ENCODE results near the gene SLC32A1. TPM values are rescaled to one million over a fixed set of nuclear protein-coding genes. Genes with fewer than 3 reads are reported as not detected.

The SLC32A1 gene
- total and polyA plus RNA-seq, 2 of the 13 experiments (the other 11 are each of a cell fraction or from before 2014, with no cell fraction given) = not detected

DNA sequence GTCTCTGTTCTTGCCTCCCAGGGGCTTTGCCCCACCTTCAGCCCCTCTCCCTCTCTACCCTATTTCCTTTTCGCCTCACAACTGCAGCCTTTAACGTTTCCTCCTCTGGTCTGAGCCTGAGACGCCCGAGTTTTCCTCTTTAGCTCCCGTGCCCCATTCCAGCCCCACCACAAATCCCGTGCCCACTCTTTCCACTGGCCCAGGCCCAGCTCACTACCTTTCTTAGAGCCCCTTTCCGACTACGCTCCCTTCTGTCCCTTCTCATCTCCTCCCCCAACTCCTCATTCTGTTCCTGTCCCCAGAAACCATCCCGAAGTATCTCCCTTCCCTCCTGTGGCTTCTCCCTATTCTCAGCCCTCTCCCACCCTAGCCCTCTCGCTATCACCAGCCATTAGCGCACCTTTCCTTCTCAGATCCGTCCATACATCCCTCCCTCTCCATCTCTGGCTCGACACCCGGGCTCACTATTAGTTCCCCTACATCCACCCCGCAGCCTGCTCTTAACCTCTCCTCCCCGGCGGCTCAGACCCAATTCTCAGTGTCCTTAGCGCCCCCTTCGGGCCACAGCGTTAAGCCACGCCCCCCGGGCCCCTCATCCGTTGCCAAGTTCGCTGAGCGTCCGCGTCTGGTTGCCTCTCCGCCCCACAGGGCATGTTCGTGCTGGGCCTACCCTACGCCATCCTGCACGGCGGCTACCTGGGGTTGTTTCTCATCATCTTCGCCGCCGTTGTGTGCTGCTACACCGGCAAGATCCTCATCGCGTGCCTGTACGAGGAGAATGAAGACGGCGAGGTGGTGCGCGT lies 2.7 kb downstream of the SLC32A1 start (continued):
- TF ChIP-seq ZKSCAN1 (IDR thresholded peaks at IDR 0.05; ENCODE audit: low read length) (no peak), NBN (conservative IDR thresholded peaks at IDR 0.05) (0 out of 2 replicates have a peak, but pooled peaks have one; percentile 87), TBX3 (IDR thresholded peaks at IDR 0.05; ENCODE audit: borderline replicate concordance) (no peak), ATF1 (CRISPR knock-in tag; IDR thresholded peaks at IDR 0.05) (no peak), ZNF263 (CRISPR knock-in tag; IDR thresholded peaks at IDR 0.05) (no peak), ZNF878 (CRISPR knock-in tag; IDR thresholded peaks at IDR 0.05) (no peak), ZNF761 (CRISPR knock-in tag; conservative IDR thresholded peaks at IDR 0.05) (no peak), ZNF775 (CRISPR knock-in tag; IDR thresholded peaks at IDR 0.05; ENCODE audit: borderline replicate concordance) (no peak), ZBTB7B (CRISPR knock-in tag; IDR thresholded peaks at IDR 0.05) (no peak), NRL (CRISPR knock-in tag; IDR thresholded peaks at IDR 0.05; ENCODE audit: borderline replicate concordance) (no peak; the same call in 1 of the 2 replicates), RFX5 (IDR thresholded peaks at IDR 0.05; ENCODE audit: low read depth, low read length) (peak; percentile 65), SKI (IDR thresholded peaks at IDR 0.05; ENCODE audit: partially characterized antibody) (no peak), CENPX (CRISPR knock-in tag; IDR thresholded peaks at IDR 0.05) (no peak), KDM2A (CRISPR knock-in tag; IDR thresholded peaks at IDR 0.05; ENCODE audit: borderline replicate concordance, low read depth) (no peak), DMAP1 (CRISPR knock-in tag; IDR thresholded peaks at IDR 0.05) (no peak), ZFX (CRISPR knock-in tag; IDR thresholded peaks at IDR 0.05; ENCODE audit: low read depth) (0 out of 2 replicates have a peak, but pooled peaks have one; percentile 19), MAFG (CRISPR knock-in tag; IDR thresholded peaks at IDR 0.05) (no peak), ZNF773 (CRISPR knock-in tag; IDR thresholded peaks at IDR 0.05; ENCODE audit: borderline replicate concordance) (no peak), MATR3 (CRISPR knock-in tag; IDR thresholded peaks at IDR 0.05) (no peak)
- TF ChIP-seq, protein P1, sequence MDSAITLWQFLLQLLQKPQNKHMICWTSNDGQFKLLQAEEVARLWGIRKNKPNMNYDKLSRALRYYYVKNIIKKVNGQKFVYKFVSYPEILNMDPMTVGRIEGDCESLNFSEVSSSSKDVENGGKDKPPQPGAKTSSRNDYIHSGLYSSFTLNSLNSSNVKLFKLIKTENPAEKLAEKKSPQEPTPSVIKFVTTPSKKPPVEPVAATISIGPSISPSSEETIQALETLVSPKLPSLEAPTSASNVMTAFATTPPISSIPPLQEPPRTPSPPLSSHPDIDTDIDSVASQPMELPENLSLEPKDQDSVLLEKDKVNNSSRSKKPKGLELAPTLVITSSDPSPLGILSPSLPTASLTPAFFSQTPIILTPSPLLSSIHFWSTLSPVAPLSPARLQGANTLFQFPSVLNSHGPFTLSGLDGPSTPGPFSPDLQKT (CRISPR knock-in tag; IDR thresholded peaks at IDR 0.05; ENCODE audit: borderline replicate concordance) = no peak
- TF ChIP-seq, protein P2, sequence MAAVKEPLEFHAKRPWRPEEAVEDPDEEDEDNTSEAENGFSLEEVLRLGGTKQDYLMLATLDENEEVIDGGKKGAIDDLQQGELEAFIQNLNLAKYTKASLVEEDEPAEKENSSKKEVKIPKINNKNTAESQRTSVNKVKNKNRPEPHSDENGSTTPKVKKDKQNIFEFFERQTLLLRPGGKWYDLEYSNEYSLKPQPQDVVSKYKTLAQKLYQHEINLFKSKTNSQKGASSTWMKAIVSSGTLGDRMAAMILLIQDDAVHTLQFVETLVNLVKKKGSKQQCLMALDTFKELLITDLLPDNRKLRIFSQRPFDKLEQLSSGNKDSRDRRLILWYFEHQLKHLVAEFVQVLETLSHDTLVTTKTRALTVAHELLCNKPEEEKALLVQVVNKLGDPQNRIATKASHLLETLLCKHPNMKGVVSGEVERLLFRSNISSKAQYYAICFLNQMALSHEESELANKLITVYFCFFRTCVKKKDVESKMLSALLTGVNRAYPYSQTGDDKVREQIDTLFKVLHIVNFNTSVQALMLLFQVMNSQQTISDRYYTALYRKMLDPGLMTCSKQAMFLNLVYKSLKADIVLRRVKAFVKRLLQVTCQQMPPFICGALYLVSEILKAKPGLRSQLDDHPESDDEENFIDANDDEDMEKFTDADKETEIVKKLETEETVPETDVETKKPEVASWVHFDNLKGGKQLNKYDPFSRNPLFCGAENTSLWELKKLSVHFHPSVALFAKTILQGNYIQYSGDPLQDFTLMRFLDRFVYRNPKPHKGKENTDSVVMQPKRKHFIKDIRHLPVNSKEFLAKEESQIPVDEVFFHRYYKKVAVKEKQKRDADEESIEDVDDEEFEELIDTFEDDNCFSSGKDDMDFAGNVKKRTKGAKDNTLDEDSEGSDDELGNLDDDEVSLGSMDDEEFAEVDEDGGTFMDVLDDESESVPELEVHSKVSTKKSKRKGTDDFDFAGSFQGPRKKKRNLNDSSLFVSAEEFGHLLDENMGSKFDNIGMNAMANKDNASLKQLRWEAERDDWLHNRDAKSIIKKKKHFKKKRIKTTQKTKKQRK (IDR thresholded peaks at IDR 0.05; ENCODE audit: low read length) = no peak
- TF ChIP-seq, protein P3, sequence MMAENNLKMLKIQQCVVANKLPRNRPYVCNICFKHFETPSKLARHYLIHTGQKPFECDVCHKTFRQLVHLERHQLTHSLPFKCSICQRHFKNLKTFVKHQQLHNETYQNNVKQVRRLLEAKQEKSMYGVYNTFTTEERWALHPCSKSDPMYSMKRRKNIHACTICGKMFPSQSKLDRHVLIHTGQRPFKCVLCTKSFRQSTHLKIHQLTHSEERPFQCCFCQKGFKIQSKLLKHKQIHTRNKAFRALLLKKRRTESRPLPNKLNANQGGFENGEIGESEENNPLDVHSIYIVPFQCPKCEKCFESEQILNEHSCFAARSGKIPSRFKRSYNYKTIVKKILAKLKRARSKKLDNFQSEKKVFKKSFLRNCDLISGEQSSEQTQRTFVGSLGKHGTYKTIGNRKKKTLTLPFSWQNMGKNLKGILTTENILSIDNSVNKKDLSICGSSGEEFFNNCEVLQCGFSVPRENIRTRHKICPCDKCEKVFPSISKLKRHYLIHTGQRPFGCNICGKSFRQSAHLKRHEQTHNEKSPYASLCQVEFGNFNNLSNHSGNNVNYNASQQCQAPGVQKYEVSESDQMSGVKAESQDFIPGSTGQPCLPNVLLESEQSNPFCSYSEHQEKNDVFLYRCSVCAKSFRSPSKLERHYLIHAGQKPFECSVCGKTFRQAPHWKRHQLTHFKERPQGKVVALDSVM (CRISPR knock-in tag; IDR thresholded peaks at IDR 0.05) = no peak
- TF ChIP-seq, protein P4, sequence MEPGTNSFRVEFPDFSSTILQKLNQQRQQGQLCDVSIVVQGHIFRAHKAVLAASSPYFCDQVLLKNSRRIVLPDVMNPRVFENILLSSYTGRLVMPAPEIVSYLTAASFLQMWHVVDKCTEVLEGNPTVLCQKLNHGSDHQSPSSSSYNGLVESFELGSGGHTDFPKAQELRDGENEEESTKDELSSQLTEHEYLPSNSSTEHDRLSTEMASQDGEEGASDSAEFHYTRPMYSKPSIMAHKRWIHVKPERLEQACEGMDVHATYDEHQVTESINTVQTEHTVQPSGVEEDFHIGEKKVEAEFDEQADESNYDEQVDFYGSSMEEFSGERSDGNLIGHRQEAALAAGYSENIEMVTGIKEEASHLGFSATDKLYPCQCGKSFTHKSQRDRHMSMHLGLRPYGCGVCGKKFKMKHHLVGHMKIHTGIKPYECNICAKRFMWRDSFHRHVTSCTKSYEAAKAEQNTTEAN (CRISPR knock-in tag; conservative IDR thresholded peaks at IDR 0.05) = no peak
